IPS-NIHi7 (cell line): ENCODE results near the gene HPX.

Source experiments
- DNase-seq: peaks from one replicate; pipeline ENCODE4 v3.0.0; 2012; ENCODE audit warnings: mixed read lengths; ENCODE audit errors: extremely low spot score

Gene HPX

GRCh38 chr11:6440906-6441358, at the start of gene HPX:
Gene HPX, minus strand, starts transcription at chr11:6440987. Its CDS starts 24 bp downstream, at chr11:6440963.
- no peak for DNase-seq

GRCh38 chr11:6489306-6489705, 48.5 kb upstream of the HPX start:
- DNase-seq, result no peak

- DNase-seq, result no peak
Observed at GRCh38 chr11:6488821-6489220, 48.0 kb upstream of the HPX start.

- no peak for DNase-seq
Observed at GRCh38 chr11:6488342-6488741, 47.6 kb upstream of the HPX start.

- no peak for DNase-seq
Observed at GRCh38 chr11:6486938-6487337, 46.2 kb upstream of the HPX start.

- no peak for DNase-seq
Observed at GRCh38 chr11:6486256-6486655, 45.5 kb upstream of the HPX start.

- no peak for DNase-seq
Observed at GRCh38 chr11:6485661-6486060, 44.9 kb upstream of the HPX start.

- no peak for DNase-seq
Observed at GRCh38 chr11:6483015-6483414, 42.2 kb upstream of the HPX start.

- DNase-seq, result no peak
Observed at GRCh38 chr11:6482441-6482840, 41.7 kb upstream of the HPX start.

- no peak for DNase-seq
Observed at GRCh38 chr11:6481924-6482275, 41.1 kb upstream of the HPX start.

- peak; percentile 99 for DNase-seq
Observed at GRCh38 chr11:6481012-6481923, 40.5 kb upstream of the HPX start, which contains the start of the genes ARFIP2 and TIMM10B. Gene ARFIP2, minus strand, starts transcription at chr11:6481331. Its CDS starts 910 bp downstream, at chr11:6480421. Gene TIMM10B, plus strand, starts transcription at chr11:6481501. Its CDS starts 16 bp downstream, at chr11:6481517.

GRCh38 chr11:6480299-6480914, 39.6 kb upstream of the HPX start:
- no peak for DNase-seq

- DNase-seq, result peak; percentile 52
Observed at GRCh38 chr11:6476571-6476970, 35.8 kb upstream of the HPX start.

GRCh38 chr11:6475936-6476335, 35.1 kb upstream of the HPX start:
- peak; percentile 31 for DNase-seq

- DNase-seq, result no peak
Observed at GRCh38 chr11:6474806-6475500, 34.2 kb upstream of the HPX start.

- DNase-seq, result no peak
Observed at GRCh38 chr11:6474413-6474792, 33.6 kb upstream of the HPX start.

- peak; percentile 98 for DNase-seq
Observed at GRCh38 chr11:6473451-6474412, 32.9 kb upstream of the HPX start, which contains the start of gene TRIM3. Gene TRIM3, minus strand, starts transcription at chr11:6473941. Its CDS starts 8,246 bp downstream, at chr11:6465695.

GRCh38 chr11:6472934-6473333, 32.1 kb upstream of the HPX start:
- no peak for DNase-seq

GRCh38 chr11:6469599-6469998, 28.8 kb upstream of the HPX start:
- no peak for DNase-seq

GRCh38 chr11:6468712-6469495, 28.1 kb upstream of the HPX start:
- DNase-seq, result peak; percentile 100
